Sigmoid colon (tissue), 4 donors: ENCODE measurements around the gene PPP2R5E.

ENCODE experiments used
- CTCF ChIP-seq, 4 experiments: fragments of 450-650 bp in 3 of 4; fragments of 200-600 bp in 1 of 4; IDR thresholded peaks; one replicate each; pipeline ENCODE4 v1.5.1; 2016 to 2019; ENCODE audit warnings: antibody characterized with exemption in 4 of 4, mild to moderate bottlenecking in 3 of 4, moderate library complexity in 2 of 4
- EP300 ChIP-seq, 4 donors: sonication (generic); formaldehyde crosslinking; IDR thresholded peaks; one replicate each; pipeline ENCODE4 v1.6.1; 2017; ENCODE audit warnings: antibody characterized with exemption in 4 of 4
- POLR2A ChIP-seq, 2 donors: fragments of 450-650 bp; IDR thresholded peaks; one replicate each; pipeline ENCODE4 v1.6.1; 2016; ENCODE audit warnings: antibody characterized with exemption in 2 of 2, mild to moderate bottlenecking in 2 of 2, moderate library complexity in 2 of 2

- TF ChIP-seq CTCF (IDR thresholded peaks at IDR 0.05) (no peak), EP300 (IDR thresholded peaks at IDR 0.05) (no peak), POLR2A (IDR thresholded peaks at IDR 0.05) (no peak)
Observed at GRCh38 chr14:63483315-63483714, 59.9 kb downstream of the PPP2R5E start.
